ENCODE results near the gene DPEP3. TPM values are rescaled to one million over a fixed set of nuclear protein-coding genes. Genes with fewer than 3 reads are reported as not detected.

DPEP3 gene
- total RNA-seq, 4 donors from 2014 or later: 0.14 TPM; not detected in 3

DNA sequence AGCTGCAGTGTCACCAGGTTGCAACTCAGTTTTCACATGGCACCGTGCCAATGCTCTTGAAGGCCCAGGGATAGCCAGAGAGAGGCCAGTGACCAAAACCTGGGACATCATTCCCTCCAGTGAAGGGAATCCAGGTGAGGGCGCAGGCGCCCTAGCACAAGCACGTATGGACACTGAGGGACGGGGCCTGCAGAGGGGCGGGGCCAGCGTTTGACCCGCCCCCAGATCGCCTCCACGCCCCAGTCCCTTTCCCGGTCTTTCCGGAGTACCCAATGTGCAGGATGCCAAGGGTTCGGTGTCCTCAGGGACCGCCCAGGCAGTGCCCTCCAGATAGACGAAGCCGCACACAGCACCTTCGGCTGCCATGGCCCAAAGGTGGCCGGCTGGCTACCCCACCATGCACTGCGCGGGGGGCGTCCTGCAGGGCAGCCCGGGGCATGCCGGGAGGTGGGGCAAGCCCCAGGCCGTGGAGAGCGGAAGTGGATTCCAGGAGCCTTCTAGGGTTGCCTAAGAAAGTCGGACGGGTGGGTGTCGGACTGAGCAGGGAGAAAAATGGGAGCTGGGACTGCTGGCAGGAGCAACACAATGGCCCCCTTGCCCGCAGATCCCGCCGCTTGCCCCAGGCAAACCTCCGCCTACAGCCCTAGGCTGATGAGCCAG is 16.5 kb downstream of the DPEP3 start:
- peak in 1 of 2 donors; percentile 48 for DNase-seq
- TF ChIP-seq, protein P1, sequence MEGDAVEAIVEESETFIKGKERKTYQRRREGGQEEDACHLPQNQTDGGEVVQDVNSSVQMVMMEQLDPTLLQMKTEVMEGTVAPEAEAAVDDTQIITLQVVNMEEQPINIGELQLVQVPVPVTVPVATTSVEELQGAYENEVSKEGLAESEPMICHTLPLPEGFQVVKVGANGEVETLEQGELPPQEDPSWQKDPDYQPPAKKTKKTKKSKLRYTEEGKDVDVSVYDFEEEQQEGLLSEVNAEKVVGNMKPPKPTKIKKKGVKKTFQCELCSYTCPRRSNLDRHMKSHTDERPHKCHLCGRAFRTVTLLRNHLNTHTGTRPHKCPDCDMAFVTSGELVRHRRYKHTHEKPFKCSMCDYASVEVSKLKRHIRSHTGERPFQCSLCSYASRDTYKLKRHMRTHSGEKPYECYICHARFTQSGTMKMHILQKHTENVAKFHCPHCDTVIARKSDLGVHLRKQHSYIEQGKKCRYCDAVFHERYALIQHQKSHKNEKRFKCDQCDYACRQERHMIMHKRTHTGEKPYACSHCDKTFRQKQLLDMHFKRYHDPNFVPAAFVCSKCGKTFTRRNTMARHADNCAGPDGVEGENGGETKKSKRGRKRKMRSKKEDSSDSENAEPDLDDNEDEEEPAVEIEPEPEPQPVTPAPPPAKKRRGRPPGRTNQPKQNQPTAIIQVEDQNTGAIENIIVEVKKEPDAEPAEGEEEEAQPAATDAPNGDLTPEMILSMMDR (IDR thresholded peaks at IDR 0.05): no peak
- TF ChIP-seq POLR2A (IDR thresholded peaks at IDR 0.05): no peak
- Histone ChIP-seq H3K36me3 (no peaks in the 10 kb centered on the region), H3K9me3 (no peaks in the 10 kb centered on the region), H3K4me3 (no peak overlapping the region), H3K27ac (peak overlapping the region in 1 of 2 donors; percentile 22), H3K4me1 (peaks cover 5 to 30% of the 10 kb centered on the region in 2 donors), H3K27me3 (no peaks in the 10 kb centered on the region)
- intact Hi-C loops (cut with DNase I; ENCODE audit: low total_unique reads): no loop called here

DNA sequence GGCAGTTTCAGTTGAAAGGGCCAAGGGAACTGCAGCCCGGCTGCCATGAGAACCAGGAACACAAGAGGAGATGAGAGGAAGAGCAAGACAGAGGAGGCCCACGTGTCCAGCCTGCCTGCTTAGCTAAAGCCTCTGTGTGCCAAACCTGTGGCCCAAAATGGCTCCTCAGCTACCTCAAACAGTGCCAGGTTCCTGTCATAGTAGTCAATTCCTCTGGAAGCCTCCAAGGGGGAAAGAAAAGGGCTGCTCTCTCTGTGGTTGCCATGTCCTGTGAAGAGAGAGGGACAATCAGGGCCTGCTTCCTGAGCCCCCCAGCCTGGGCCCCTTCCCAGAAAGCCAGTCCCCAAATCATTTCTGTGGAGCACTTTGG is 17.0 kb downstream of the DPEP3 start:
- Histone ChIP-seq H3K36me3 (no peaks in the 10 kb centered on the region), H3K4me3 (no peak overlapping the region), H3K27ac (peak overlapping the region in 1 of 2 donors; percentile 22), H3K27me3 (no peaks in the 10 kb centered on the region), H3K4me1 (peaks cover 5 to 30% of the 10 kb centered on the region in 2 donors), H3K9me3 (no peaks in the 10 kb centered on the region)
- no peak for DNase-seq
- TF ChIP-seq, protein P1 (IDR thresholded peaks at IDR 0.05): no peak
- no peak for TF ChIP-seq POLR2A (IDR thresholded peaks at IDR 0.05)
- intact Hi-C loops (cut with DNase I; ENCODE audit: low total_unique reads): no loop called here

DNA sequence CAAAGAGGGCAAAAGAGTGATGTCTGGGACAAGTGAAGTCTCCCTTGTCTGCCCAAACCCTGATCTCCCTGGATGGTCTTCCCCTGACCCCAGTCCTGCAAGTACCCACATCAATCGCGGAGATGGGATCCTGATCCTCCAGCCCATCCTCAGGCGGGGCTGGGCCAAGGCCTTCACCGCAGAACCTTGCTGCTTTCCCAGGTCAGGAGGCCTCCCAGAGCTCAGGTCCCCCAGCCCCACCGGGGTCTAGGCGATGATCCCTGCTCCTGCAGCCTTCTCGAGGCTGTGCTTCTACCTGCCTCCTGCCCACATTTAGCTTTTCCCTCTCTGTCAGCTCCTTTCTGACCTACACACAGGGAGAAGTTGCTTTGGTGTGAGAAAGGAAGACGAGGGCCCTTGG is 18.2 kb downstream of the DPEP3 start:
- Histone ChIP-seq H3K27me3 (no peaks in the 10 kb centered on the region), H3K27ac (no peak overlapping the region), H3K9me3 (no peaks in the 10 kb centered on the region), H3K4me1 (peaks cover 5 to 30% of the 10 kb centered on the region in 2 donors), H3K36me3 (no peaks in the 10 kb centered on the region), H3K4me3 (no peak overlapping the region)
- DNase-seq: no peak
- intact Hi-C loops (cut with DNase I; ENCODE audit: low total_unique reads): no loop called here
- TF ChIP-seq, protein P1 (IDR thresholded peaks at IDR 0.05): no peak
- TF ChIP-seq POLR2A (IDR thresholded peaks at IDR 0.05): no peak

DNA sequence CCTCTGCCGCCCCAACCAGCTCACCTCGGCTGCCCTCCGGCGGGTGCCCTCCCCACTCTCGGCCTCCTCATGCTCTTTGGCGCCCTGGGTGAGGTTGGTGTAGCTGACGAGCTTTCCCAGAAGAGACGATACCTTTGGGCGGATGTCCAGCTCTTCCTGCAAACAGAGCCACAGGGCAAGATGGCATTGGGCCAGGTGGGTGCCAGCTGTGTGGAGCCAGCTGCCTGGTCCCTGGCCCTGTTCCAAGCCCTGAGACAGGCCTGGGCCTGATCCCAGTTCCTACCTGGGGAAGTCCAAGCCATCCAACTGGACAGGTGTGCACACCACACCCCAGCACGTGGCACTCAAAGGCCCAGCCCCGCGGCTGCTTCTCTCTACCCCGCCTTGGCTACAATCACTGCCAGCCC is 18.7 kb downstream of the DPEP3 start:
- DNase-seq: no peak
- intact Hi-C loops (cut with DNase I; ENCODE audit: low total_unique reads): no loop called here
- H3K4me1 ChIP-seq: peaks cover 5 to 24% of the 10 kb centered on the region in 2 donors
- TF ChIP-seq POLR2A (IDR thresholded peaks at IDR 0.05): no peak
- TF ChIP-seq, protein P1 (IDR thresholded peaks at IDR 0.05): no peak
- H3K4me3 ChIP-seq: no peak overlapping the region
- H3K36me3 ChIP-seq: no peaks in the 10 kb centered on the region
- H3K27me3 ChIP-seq: no peaks in the 10 kb centered on the region
- H3K27ac ChIP-seq: peak overlapping the region; percentile 2 to 11
- no peaks in the 10 kb centered on the region for H3K9me3 ChIP-seq

DNA sequence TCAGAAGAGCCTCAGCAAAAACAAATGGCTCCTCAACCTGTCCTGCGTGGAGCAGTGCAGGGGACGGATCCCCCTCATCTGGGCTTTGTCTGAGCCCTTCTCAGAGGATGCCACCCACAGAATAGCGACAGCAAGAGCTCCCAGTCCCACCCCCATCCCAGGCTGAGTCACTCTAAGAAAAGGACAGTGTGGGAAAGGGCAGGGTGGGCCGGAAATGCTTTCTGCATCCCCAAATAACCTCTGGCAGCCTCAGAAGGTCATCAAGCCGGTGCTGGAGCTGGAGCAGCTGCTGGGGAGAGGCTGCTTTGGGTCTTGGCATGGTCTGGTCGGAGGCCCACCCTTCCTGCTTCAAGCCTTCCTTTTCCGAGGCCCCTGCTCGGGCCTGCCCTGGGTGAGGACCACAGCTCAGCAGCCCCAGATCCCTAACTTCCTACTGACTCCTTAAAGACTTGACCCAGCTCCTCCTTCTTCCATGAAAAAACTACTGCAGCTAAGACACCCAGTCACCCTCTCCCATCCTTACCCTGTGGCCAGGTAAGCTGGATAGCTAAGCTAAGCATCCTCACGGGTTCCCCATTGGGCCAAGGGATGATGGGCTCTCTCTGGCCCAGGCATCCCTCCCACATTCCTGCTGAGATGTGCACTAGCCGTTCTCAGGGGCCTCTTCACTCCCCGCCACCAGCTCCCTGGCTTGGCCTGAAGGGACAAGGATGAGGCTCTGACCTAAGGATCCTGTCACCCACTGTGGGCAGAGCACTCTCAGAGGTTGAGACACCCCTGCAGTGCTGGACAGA is 20.6 kb downstream of the DPEP3 start:
- Histone ChIP-seq H3K4me1 (peaks cover 3 to 21% of the 10 kb centered on the region in 2 donors), H3K9me3 (no peaks in the 10 kb centered on the region), H3K27me3 (no peaks in the 10 kb centered on the region), H3K27ac (peak overlapping the region; percentile 49 to 56), H3K4me3 (no peak overlapping the region), H3K36me3 (no peaks in the 10 kb centered on the region)
- peak in 1 of 2 donors; percentile 66 for DNase-seq
- intact Hi-C loops (cut with DNase I; ENCODE audit: low total_unique reads): no loop called here
- TF ChIP-seq POLR2A (IDR thresholded peaks at IDR 0.05): no peak
- TF ChIP-seq, protein P1 (IDR thresholded peaks at IDR 0.05): no peak

All from uterus (tissue), 4 donors.